Activated CD8-positive, alpha-beta memory T cell treated with anti-CD3 and anti-CD28 coated beads for 24 hours (primary cell): Measurements from ENCODE around the gene GIT1.
"Not testable (repeated sequence)": the region's sequence is repeated elsewhere in the genome, so short reads cannot be mapped to it uniquely, and the experiment has no call there.

Source experiments
- DNase-seq: peaks from one replicate; pipeline ENCODE4 v3.0.0-alpha.2; 2020

GIT1 gene

GRCh38 chr17:29565643-29566472 lies 23.6 kb downstream of the GIT1 start:
- DNase-seq: peak; percentile 84

- peak; percentile 53 for DNase-seq
Measured at GRCh38 chr17:29563816-29564215, 25.6 kb downstream of the GIT1 start.

GRCh38 chr17:29562615-29563014 lies 26.8 kb downstream of the GIT1 start:
- DNase-seq: no peak

GRCh38 chr17:29561554-29562517 lies 27.6 kb downstream of the GIT1 start:
- DNase-seq: no peak

GRCh38 chr17:29560316-29560715 lies 29.1 kb downstream of the GIT1 start:
- DNase-seq: peak; percentile 48

GRCh38 chr17:29559640-29560039 lies 29.8 kb downstream of the GIT1 start:
- no peak for DNase-seq

- not testable (repeated sequence) for DNase-seq
Measured at GRCh38 chr17:29558139-29558538, 31.3 kb downstream of the GIT1 start.

GRCh38 chr17:29557739-29558116 lies 31.7 kb downstream of the GIT1 start:
- no peak for DNase-seq

- no peak for DNase-seq
Measured at GRCh38 chr17:29557085-29557738, 32.2 kb downstream of the GIT1 start.

GRCh38 chr17:29555840-29556239 lies 33.6 kb downstream of the GIT1 start:
- no peak for DNase-seq

GRCh38 chr17:29549177-29549923 lies 40.1 kb downstream of the GIT1 start:
- DNase-seq: no peak

- no peak for DNase-seq
Measured at GRCh38 chr17:29546830-29547229, 42.6 kb downstream of the GIT1 start.

- no peak for DNase-seq
Measured at GRCh38 chr17:29546085-29546484, 43.4 kb downstream of the GIT1 start.

- no peak for DNase-seq
Measured at GRCh38 chr17:29544066-29544465, 45.4 kb downstream of the GIT1 start.

GRCh38 chr17:29533976-29534375 lies 55.5 kb downstream of the GIT1 start:
- no peak for DNase-seq

GRCh38 chr17:29526322-29526721 lies 63.1 kb downstream of the GIT1 start:
- no peak for DNase-seq

- DNase-seq: no peak
Measured at GRCh38 chr17:29524692-29525091, 64.8 kb downstream of the GIT1 start.
